Left ventricle myocardium inferior (tissue), 1 donor: Measurements from ENCODE around the gene HCN3. TPM values are rescaled to one million over a fixed set of nuclear protein-coding genes. Genes with fewer than 3 reads are reported as not detected.

Experiments
- DNase-seq: peaks from one replicate; pipeline ENCODE4 v3.0.0-alpha.2; 2020
- H3K27ac ChIP-seq: fragments of 200-600 bp; replicated peaks from 2 replicates; pipeline ENCODE4 v1.8.0; 2021
- H3K27me3 ChIP-seq: fragments of 200-600 bp; 2 replicates; pipeline ENCODE4 v1.8.0; 2021; ENCODE audit warnings: low read depth
- H3K36me3 ChIP-seq: fragments of 200-600 bp; 2 replicates; pipeline ENCODE4 v1.8.0; 2021
- H3K4me1 ChIP-seq: fragments of 200-600 bp; 2 replicates; pipeline ENCODE4 v1.8.0; 2021
- H3K4me3 ChIP-seq: fragments of 200-600 bp; 2 replicates; pipeline ENCODE4 v1.8.0; 2021; ENCODE audit warnings: mild to moderate bottlenecking, moderate library complexity
- H3K9me3 ChIP-seq: fragments of 200-600 bp; replicated peaks from 2 replicates; pipeline ENCODE4 v1.8.0; 2021
- CTCF ChIP-seq: fragments of 200-600 bp; IDR thresholded peaks from 2 replicates; pipeline ENCODE4 v1.8.0; 2021; ENCODE audit warnings: antibody characterized with exemption, mild to moderate bottlenecking, borderline replicate concordance
- intact Hi-C: fragments of 100-400 bp; cut with micrococcal nuclease; formaldehyde crosslinking; loops from one replicate; pipeline ENCODE4 v1.11.0; 2022
- total RNA-seq: library from RNA; stranded (reverse); fragmentation: NEBNext Ultra II Directional; extraction: Animal tissue kit (Norgen Biotek cat#: 25700); gene quantifications from one replicate; pipeline ENCODE4 v1.2.1, GENCODE V29; 2021
- donor health status: DM: no; HTN: yes; CAD: no; lungs with severe emphysema.

The HCN3 gene
- total RNA-seq, 1 donor from 2014 or later, result 1.2 TPM

GRCh38 chr1:155267373-155267772 is 9.9 kb upstream of the HCN3 start:
- Histone ChIP-seq H3K27ac (peak overlapping the region; percentile 60), H3K27me3 (no peaks in the 10 kb centered on the region), H3K4me3 (no peak overlapping the region), H3K9me3 (no peaks in the 10 kb centered on the region), H3K36me3 (peaks cover 82% of the 10 kb centered on the region), H3K4me1 (peaks cover 43% of the 10 kb centered on the region)
- TF ChIP-seq CTCF, result no peak
- DNase-seq, result no peak
- intact Hi-C loops, result no loop called here

GRCh38 chr1:155268630-155269029 is 8.6 kb upstream of the HCN3 start:
- intact Hi-C loops, result no loop called here
- H3K27me3 ChIP-seq, result no peaks in the 10 kb centered on the region
- H3K36me3 ChIP-seq, result peaks cover 74% of the 10 kb centered on the region
- no peaks in the 10 kb centered on the region for H3K9me3 ChIP-seq
- no peak overlapping the region for H3K4me3 ChIP-seq
- TF ChIP-seq CTCF, result no peak
- peaks cover 46% of the 10 kb centered on the region for H3K4me1 ChIP-seq
- no peak overlapping the region for H3K27ac ChIP-seq
- no peak for DNase-seq

GRCh38 chr1:155269381-155269780 is 7.9 kb upstream of the HCN3 start:
- TF ChIP-seq CTCF, result no peak
- DNase-seq, result no peak
- Histone ChIP-seq H3K27ac (no peak overlapping the region), H3K27me3 (no peaks in the 10 kb centered on the region), H3K36me3 (peaks cover 66% of the 10 kb centered on the region), H3K4me1 (peaks cover 52% of the 10 kb centered on the region), H3K9me3 (no peaks in the 10 kb centered on the region), H3K4me3 (no peak overlapping the region)
- intact Hi-C loops, result no loop called here

GRCh38 chr1:155272466-155273342 is 4.6 kb upstream of the HCN3 start:
- DNase-seq, result no peak
- peak overlapping the region; percentile 97 for H3K27ac ChIP-seq
- intact Hi-C loops, result no loop called here
- peak overlapping the region; percentile 89 for H3K4me3 ChIP-seq
- TF ChIP-seq CTCF, result no peak
- no peaks in the 10 kb centered on the region for H3K9me3 ChIP-seq
- peaks cover 53% of the 10 kb centered on the region for H3K4me1 ChIP-seq
- no peaks in the 10 kb centered on the region for H3K27me3 ChIP-seq
- H3K36me3 ChIP-seq, result peaks cover 33% of the 10 kb centered on the region

- Histone ChIP-seq H3K4me1 (peaks cover 58% of the 10 kb centered on the region), H3K36me3 (peaks cover 24% of the 10 kb centered on the region), H3K4me3 (peak within 1 kb of the TSS; percentile 89), H3K9me3 (no peaks in the 10 kb centered on the region), H3K27me3 (no peaks in the 10 kb centered on the region), H3K27ac (peak within 1 kb of the TSS; percentile 97)
- intact Hi-C loops, result no loop called here
- no peak for TF ChIP-seq CTCF
- DNase-seq, result peak; percentile 96
Measured at GRCh38 chr1:155273343-155274245, 3.7 kb upstream of the HCN3 start, which contains the start of gene CLK2. TSS of gene CLK2 (minus strand) at chr1:155273504. CDS start at chr1:155270977, 2,527 bp downstream.
